WTC11 (cell line): ENCODE results near the gene RPP38. TPM values are rescaled to one million over a fixed set of nuclear protein-coding genes. Genes with fewer than 3 reads are reported as not detected.

ENCODE experiments used
- ATAC-seq: fragments of 200-7000 bp; cut with Tn5 transposase; 2 replicates; pipeline ENCODE4 v1.10.0; 2021; ENCODE audit warnings: mild to moderate bottlenecking, moderate library complexity
- CTCF ChIA-PET: fragments of 300-600 bp; sonication (Branson Sonifier 250); formaldehyde crosslinking; loops from one replicate; lab custom pipeline; 2021; ENCODE audit warnings: antibody characterized with exemption; lab: Charles Lee
- POLR2A ChIA-PET: fragments of 350-600 bp; sonication (Branson Sonifier 250); formaldehyde crosslinking; loops from one replicate; lab custom pipeline; 2021; ENCODE audit warnings: antibody characterized with exemption; lab: Charles Lee
- DNase-seq: peaks from one replicate; pipeline ENCODE4 v3.0.0; 2021; ENCODE audit warnings: low spot score
- H3K27ac Mint-ChIP-seq: 2 replicates; pipeline ENCODE4 v1.8.0; 2021; ENCODE audit warnings: mixed read lengths
- H3K27me3 Mint-ChIP-seq: 2 replicates; pipeline ENCODE4 v1.8.0; 2021; ENCODE audit warnings: low read depth, mild to moderate bottlenecking, moderate library complexity, mixed read lengths
- H3K36me3 Mint-ChIP-seq: 2 replicates; pipeline ENCODE4 v1.8.0; 2021; ENCODE audit warnings: mixed read lengths
- H3K4me1 Mint-ChIP-seq: 2 replicates; pipeline ENCODE4 v1.8.0; 2022; ENCODE audit warnings: mixed read lengths
- H3K4me3 Mint-ChIP-seq: 2 replicates; pipeline ENCODE4 v1.8.0; 2021; ENCODE audit warnings: mild to moderate bottlenecking, moderate library complexity, mixed read lengths
- H3K9me3 Mint-ChIP-seq: 2 replicates; pipeline ENCODE4 v1.8.0; 2021; ENCODE audit warnings: mixed read lengths
- ARID4B ChIP-seq: sonication (generic); formaldehyde crosslinking; IDR thresholded peaks from 2 replicates; pipeline ENCODE4 v1.8.0; 2023; ENCODE audit warnings: missing genetic modification reagents, mild to moderate bottlenecking, borderline replicate concordance
- ATF1 ChIP-seq: sonication (generic); formaldehyde crosslinking; IDR thresholded peaks from 2 replicates; pipeline ENCODE4 v1.8.1; 2023; ENCODE audit warnings: mild to moderate bottlenecking, moderate library complexity, missing genetic modification reagents
- ATF3 ChIP-seq: sonication (generic); formaldehyde crosslinking; conservative IDR thresholded peaks from 2 replicates; pipeline ENCODE4 v1.8.1; 2022; ENCODE audit warnings: mild to moderate bottlenecking, missing genetic modification reagents
- ELF4 ChIP-seq: sonication (generic); formaldehyde crosslinking; IDR thresholded peaks from 2 replicates; pipeline ENCODE4 v1.8.1; 2022; ENCODE audit warnings: low read depth, mild to moderate bottlenecking, moderate library complexity, missing genetic modification reagents
- ERG ChIP-seq: fragments of 250-450 bp; sonication (Bioruptor Pico); IDR thresholded peaks from 2 replicates; pipeline ENCODE4 v1.8.0; 2021; ENCODE audit warnings: mild to moderate bottlenecking
- ETV6 ChIP-seq: sonication (generic); formaldehyde crosslinking; IDR thresholded peaks from 2 replicates; pipeline ENCODE4 v1.8.1; 2022; ENCODE audit warnings: mild to moderate bottlenecking, missing genetic modification reagents
- GABPB1 ChIP-seq: sonication (generic); formaldehyde crosslinking; IDR thresholded peaks from 2 replicates; pipeline ENCODE4 v1.8.1; 2023; ENCODE audit warnings: mild to moderate bottlenecking, missing genetic modification reagents
- IRF2 ChIP-seq: sonication (generic); formaldehyde crosslinking; IDR thresholded peaks from 2 replicates; pipeline ENCODE4 v1.8.0; 2022; ENCODE audit warnings: low read depth, missing genetic modification reagents, borderline replicate concordance
- MAX ChIP-seq: sonication (generic); formaldehyde crosslinking; IDR thresholded peaks from 2 replicates; pipeline ENCODE4 v1.8.0; 2022; ENCODE audit warnings: mild to moderate bottlenecking, missing genetic modification reagents
- NFYB ChIP-seq: sonication (generic); formaldehyde crosslinking; conservative IDR thresholded peaks from 2 replicates; pipeline ENCODE4 v1.8.0; 2022; ENCODE audit warnings: low read depth, missing genetic modification reagents
- NR1H2 ChIP-seq: sonication (generic); formaldehyde crosslinking; IDR thresholded peaks from 2 replicates; pipeline ENCODE4 v1.9.0; 2021; ENCODE audit warnings: mild to moderate bottlenecking, moderate library complexity, missing genetic modification reagents
- NR2C2 ChIP-seq: sonication (generic); formaldehyde crosslinking; IDR thresholded peaks from 2 replicates; pipeline ENCODE4 v1.8.0; 2022; ENCODE audit warnings: mild to moderate bottlenecking, missing genetic modification reagents
- NR3C1 ChIP-seq: sonication (generic); formaldehyde crosslinking; conservative IDR thresholded peaks from 2 replicates; pipeline ENCODE4 v1.8.1; 2023; ENCODE audit warnings: low read depth, mild to moderate bottlenecking, missing genetic modification reagents
- RORB ChIP-seq: fragments of 250-450 bp; sonication (Bioruptor Pico); IDR thresholded peaks from 2 replicates; pipeline ENCODE4 v1.9.0; 2021; ENCODE audit warnings: mild to moderate bottlenecking
- SP1 ChIP-seq: sonication (generic); formaldehyde crosslinking; conservative IDR thresholded peaks from 2 replicates; pipeline ENCODE4 v1.8.1; 2022; ENCODE audit warnings: missing genetic modification reagents
- TCF7 ChIP-seq: sonication (generic); formaldehyde crosslinking; IDR thresholded peaks from 2 replicates; pipeline ENCODE4 v1.8.0; 2022; ENCODE audit warnings: mild to moderate bottlenecking, low read depth, missing genetic modification reagents, moderate library complexity
- TEAD1 ChIP-seq: sonication (generic); formaldehyde crosslinking; IDR thresholded peaks from 2 replicates; pipeline ENCODE4 v1.8.0; 2022; ENCODE audit warnings: mild to moderate bottlenecking, missing genetic modification reagents
- TP53 ChIP-seq: sonication (generic); formaldehyde crosslinking; IDR thresholded peaks from 2 replicates; pipeline ENCODE4 v1.8.1; 2023; ENCODE audit warnings: mild to moderate bottlenecking, missing genetic modification reagents
- ZNF121 ChIP-seq: sonication (generic); formaldehyde crosslinking; IDR thresholded peaks from 2 replicates; pipeline ENCODE4 v1.8.0; 2023; ENCODE audit warnings: missing genetic modification reagents
- ZNF232 ChIP-seq: sonication (generic); formaldehyde crosslinking; IDR thresholded peaks from 2 replicates; pipeline ENCODE4 v1.8.0; 2022; ENCODE audit warnings: mild to moderate bottlenecking, missing genetic modification reagents
- ZNF317 ChIP-seq: sonication (generic); formaldehyde crosslinking; IDR thresholded peaks from 2 replicates; pipeline ENCODE4 v1.8.1; 2023; ENCODE audit warnings: low read depth, mild to moderate bottlenecking, moderate library complexity, missing genetic modification reagents, borderline replicate concordance
- ZNF512 ChIP-seq: sonication (generic); formaldehyde crosslinking; IDR thresholded peaks from 2 replicates; pipeline ENCODE4 v1.8.1; 2022; ENCODE audit warnings: missing genetic modification reagents, borderline replicate concordance
- ZNF671 ChIP-seq: fragments of 250-450 bp; sonication (Bioruptor Pico); IDR thresholded peaks from 2 replicates; pipeline ENCODE4 v1.8.0; 2021; ENCODE audit warnings: mild to moderate bottlenecking
- ZSCAN18 ChIP-seq: fragments of 250-450 bp; sonication (Bioruptor Pico); IDR thresholded peaks from 2 replicates; pipeline ENCODE4 v2.1.2; 2022; ENCODE audit warnings: mild to moderate bottlenecking, moderate library complexity
- total RNA-seq: library from RNA; stranded (reverse); gene quantifications from 3 replicates; pipeline ENCODE4 v1.2.3, GENCODE V29; 2021

Gene RPP38
- total RNA-seq, 1 experiment from 2014 or later = 20.9 TPM

GRCh38 chr10:15118615-15119014 is 21.5 kb downstream of the RPP38 start (continued):
- no peak for TF ChIP-seq ZNF232
- no peak for TF ChIP-seq ZNF671 (CRISPR knock-in tag)
- TF ChIP-seq GABPB1 = no peak
- TF ChIP-seq ARID4B (CRISPR knock-in tag) = no peak
- TF ChIP-seq TEAD1 = no peak
- TF ChIP-seq ZNF121 = no peak

GRCh38 chr10:15120523-15120922 is 23.4 kb downstream of the RPP38 start:
- ATAC-seq = no peak
- TF ChIP-seq SP1 = no peak

GRCh38 chr10:15121707-15122106 is 24.6 kb downstream of the RPP38 start:
- no peak for TF ChIP-seq ETV6 (CRISPR knock-in tag)
- TF ChIP-seq TP53 (CRISPR knock-in tag) = no peak
- TF ChIP-seq MAX = no peak
- TF ChIP-seq ERG (CRISPR knock-in tag) = no peak
- no peak for TF ChIP-seq NR3C1 (CRISPR knock-in tag)
- TF ChIP-seq ATF1 = no peak
- no peak for TF ChIP-seq ZNF512
- no peak for TF ChIP-seq ELF4 (CRISPR knock-in tag)
- TF ChIP-seq NR2C2 (CRISPR knock-in tag) = no peak
- no peak for TF ChIP-seq TCF7 (CRISPR knock-in tag)
- TF ChIP-seq ZSCAN18 (CRISPR knock-in tag) = no peak
- TF ChIP-seq IRF2 (CRISPR knock-in tag) = no peak
- no peak for TF ChIP-seq NFYB (CRISPR knock-in tag)
- TF ChIP-seq NR1H2 (CRISPR knock-in tag) = no peak
- no peak for TF ChIP-seq ATF3 (CRISPR knock-in tag)
- TF ChIP-seq RORB (CRISPR knock-in tag) = no peak
- TF ChIP-seq ZNF317 = no peak
- no peaks in the 10 kb centered on the region for H3K4me1 Mint-ChIP-seq
- no peaks in the 10 kb centered on the region for H3K27me3 Mint-ChIP-seq
- ATAC-seq (no peak), DNase-seq (no peak)
- H3K4me3 Mint-ChIP-seq = no peak overlapping the region
- no peak overlapping the region for H3K27ac Mint-ChIP-seq
- ChIA-PET POLR2A (no interaction called here), CTCF (no interaction called here)
- H3K9me3 Mint-ChIP-seq = peaks cover 4% of the 10 kb centered on the region
- H3K36me3 Mint-ChIP-seq = peaks cover 24% of the 10 kb centered on the region

More at GRCh38 chr10:15120523-15120922, 23.4 kb downstream of the RPP38 start:
- POLR2A ChIA-PET = no interaction called here
- H3K27ac Mint-ChIP-seq = no peak overlapping the region
- H3K4me1 Mint-ChIP-seq = no peaks in the 10 kb centered on the region
- H3K4me3 Mint-ChIP-seq = no peak overlapping the region
- CTCF ChIA-PET = no interaction called here
- H3K9me3 Mint-ChIP-seq = no peaks in the 10 kb centered on the region
- no peaks in the 10 kb centered on the region for H3K27me3 Mint-ChIP-seq
- DNase-seq = no peak
- peaks cover 20% of the 10 kb centered on the region for H3K36me3 Mint-ChIP-seq
